Skeletal muscle tissue (tissue), 5 donors: ENCODE results near the gene FNDC8. TPM values are rescaled to one million over a fixed set of nuclear protein-coding genes. Genes with fewer than 3 reads are reported as not detected.
"Not testable (repeated sequence)": the region's sequence is repeated elsewhere in the genome, so short reads cannot be mapped to it uniquely, and the experiment has no call there.

Source experiments
- H3K27ac ChIP-seq: one replicate; pipeline ENCODE4 v1.7.0; 2013; ENCODE audit warnings: mild to moderate bottlenecking, low read depth, low read length, inconsistent platforms
- H3K27me3 ChIP-seq, 3 donors: one replicate each; pipeline ENCODE4 v1.7.0; 2013; ENCODE audit warnings: low read length in 3 of 3; ENCODE audit not compliant: control insufficient read depth in 3 of 3, insufficient read depth in 3 of 3
- H3K36me3 ChIP-seq, 3 donors: one replicate each; pipeline ENCODE4 v1.7.0; 2013; ENCODE audit warnings: low read length in 3 of 3; ENCODE audit not compliant: control insufficient read depth in 3 of 3, insufficient read depth in 3 of 3
- H3K4me1 ChIP-seq, 3 donors: one replicate each; pipeline ENCODE4 v1.7.0; 2013; ENCODE audit warnings: low read length in 3 of 3, mild to moderate bottlenecking in 3 of 3; ENCODE audit not compliant: control insufficient read depth in 3 of 3, insufficient read depth in 3 of 3
- H3K4me3 ChIP-seq, 3 donors: one replicate each; pipeline ENCODE4 v1.7.0; 2013; ENCODE audit warnings: low read length in 3 of 3
- H3K9ac ChIP-seq, 3 donors: one replicate each; pipeline ENCODE4 v1.7.0; 2013; ENCODE audit warnings: low read length in 3 of 3, mild to moderate bottlenecking in 3 of 3, moderate library complexity in 2 of 3, low read depth in 1 of 3
- H3K9me3 ChIP-seq, 3 donors: one replicate each; pipeline ENCODE4 v1.7.0; 2013; ENCODE audit warnings: low read length in 3 of 3; ENCODE audit not compliant: control insufficient read depth in 3 of 3
- small RNA-seq: library from RNA; depleted of rRNA; stranded (forward); fragments of <200 nt; gene quantifications from one replicate; pipeline ENCODE3, GENCODE V24; 2014
- total RNA-seq: library from RNA; depleted of rRNA; stranded (reverse); fragments of >200 nt; gene quantifications from one replicate; pipeline ENCODE4 v1.2.3, GENCODE V29; 2014
- donor health status: Osteomylitis.

Gene FNDC8
- total RNA-seq, 1 donor from 2014 or later = not detected

DNA sequence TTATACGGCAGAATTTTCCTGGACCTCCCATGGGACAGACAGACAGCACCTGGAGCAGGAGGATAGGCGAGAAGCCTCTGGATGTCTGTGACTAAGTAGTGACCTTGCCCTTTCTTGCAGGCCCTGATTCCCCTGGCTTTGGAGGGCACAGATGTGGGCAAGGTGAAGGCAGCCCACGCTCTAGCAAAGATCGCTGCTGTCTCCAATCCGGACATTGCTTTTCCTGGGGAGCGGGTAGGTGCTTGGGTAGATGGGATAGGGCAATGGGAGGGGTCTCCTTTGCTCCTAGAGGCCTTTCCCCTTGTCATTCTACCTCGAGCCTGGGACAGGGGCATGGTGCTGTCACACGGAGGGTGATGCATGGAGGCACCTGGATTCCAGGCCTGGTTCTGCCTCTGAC lies 55.5 kb downstream of the FNDC8 start:
- peaks cover 0 to 5% (median 0%) of the 10 kb centered on the region in 3 donors for H3K4me1 ChIP-seq
- no peaks in the 10 kb centered on the region for H3K27me3 ChIP-seq
- no peak overlapping the region for H3K27ac ChIP-seq
- no peak overlapping the region for H3K9ac ChIP-seq
- H3K4me3 ChIP-seq = no peak overlapping the region
- H3K36me3 ChIP-seq = peaks cover 48 to 59% (median 52%) of the 10 kb centered on the region in 3 donors
- no peaks in the 10 kb centered on the region for H3K9me3 ChIP-seq

- not testable (repeated sequence) for H3K27me3 ChIP-seq, H3K9me3 ChIP-seq, H3K4me1 ChIP-seq, H3K9ac ChIP-seq, H3K27ac ChIP-seq, H3K4me3 ChIP-seq
- H3K36me3 ChIP-seq = peaks cover 57 to 68% (median 57%) of the 10 kb centered on the region in 3 donors
These were observed 58.0 kb downstream of the FNDC8 start for GRCh38 chr17:35179379-35179778.

Small RNAs within 50 kb of the gene (small RNA-seq; reads per million reads assigned to genes)
- gene AC004223.1 (not detected), gene RNU6-840P (not detected)

Other genes starting within 250 kb of the FNDC8 start
- gene CCT6B, start 160.2 kb upstream of the FNDC8 start, total RNA-seq = 3.1 TPM
- gene ZNF830, start 160.1 kb upstream of the FNDC8 start, total RNA-seq = 15.1 TPM
- 36.5 TPM for gene LIG3, start 141.1 kb upstream of the FNDC8 start, total RNA-seq
- 2.1 TPM for gene RFFL, start 57.9 kb upstream of the FNDC8 start, total RNA-seq
- 3.7 TPM for gene RAD51D, start 1.8 kb upstream of the FNDC8 start, total RNA-seq
- gene NLE1, start 20.7 kb downstream of the FNDC8 start, total RNA-seq = 13.6 TPM
- 146 TPM for gene UNC45B, start 26.2 kb downstream of the FNDC8 start, total RNA-seq
- gene SLC35G3, start 72.8 kb downstream of the FNDC8 start, total RNA-seq = not detected
- 6.3 TPM for gene SLFN5, start 121.5 kb downstream of the FNDC8 start, total RNA-seq